Frontal cortex (tissue), 4 donors: ENCODE results near the gene ZNF516. TPM values are rescaled to one million over a fixed set of nuclear protein-coding genes. Genes with fewer than 3 reads are reported as not detected.
A peak's percentile ranks its signal among the peaks of the same experiment; 100 is the strongest.

Experiments used
- DNase-seq, 2 donors: peaks; one replicate each; pipeline ENCODE4 v3.0.0; 2012; ENCODE audit warnings: low spot score in 2 of 2
- FAIRE-seq: peaks from 2 replicates; lab custom pipeline; 2012; peaks lifted over from hg19 to GRCh38; lab: Jason Lieb, UNC
- total RNA-seq: library from RNA; depleted of rRNA; stranded (reverse); fragments of >200 nt; gene quantifications from one replicate; pipeline ENCODE4 v1.2.3, GENCODE V29; 2014
- donor health status: control.
- donor health status: control.
- donor health status: control.

ZNF516 gene
- total RNA-seq, 1 donor from 2014 or later, result 14.3 TPM

DNA sequence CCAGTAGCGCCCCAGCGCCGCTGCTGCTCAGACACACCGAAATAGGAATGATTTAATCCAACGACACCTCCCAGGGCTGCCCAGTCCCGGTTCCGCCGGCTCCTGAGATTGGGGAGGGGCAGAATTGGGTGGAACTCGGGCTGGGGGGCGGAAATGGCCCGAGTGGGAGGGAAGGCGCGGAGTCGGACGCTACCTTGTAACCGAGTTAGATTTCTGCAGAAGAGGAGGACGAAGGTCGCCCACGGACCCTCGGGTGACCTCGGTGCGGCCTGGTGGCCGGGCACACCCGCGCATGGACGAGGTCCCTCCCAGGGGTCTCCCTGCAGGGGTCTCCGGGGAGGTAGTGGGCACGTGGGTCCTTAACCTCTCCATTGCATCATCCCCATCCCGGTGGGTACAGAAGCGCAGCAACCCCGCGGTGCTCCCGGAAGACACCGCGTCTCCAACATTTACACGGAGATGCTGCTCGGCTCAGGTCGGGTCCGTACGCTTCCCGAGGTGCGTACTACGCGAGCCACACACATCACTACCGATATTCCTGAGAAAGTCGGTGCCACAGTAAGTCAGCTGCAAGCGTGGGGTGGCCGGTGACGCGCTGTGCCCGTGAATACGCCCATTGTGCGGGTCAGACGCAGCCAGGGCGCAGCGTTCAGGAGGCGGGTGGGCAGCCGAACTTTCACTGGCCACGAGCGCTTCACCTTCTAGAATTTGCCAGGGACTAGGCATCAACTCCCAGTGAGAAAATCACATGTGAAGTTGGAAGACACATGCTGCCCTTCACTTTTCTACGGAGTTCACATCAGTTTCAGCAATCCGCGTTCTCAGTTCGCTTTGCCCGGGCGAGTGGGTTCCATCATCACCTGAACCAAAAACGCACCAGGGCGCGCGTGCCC, 3.0 kb downstream of the ZNF516 start:
- no peak for FAIRE-seq
- DNase-seq, result peak; percentile 41 to 56

DNA sequence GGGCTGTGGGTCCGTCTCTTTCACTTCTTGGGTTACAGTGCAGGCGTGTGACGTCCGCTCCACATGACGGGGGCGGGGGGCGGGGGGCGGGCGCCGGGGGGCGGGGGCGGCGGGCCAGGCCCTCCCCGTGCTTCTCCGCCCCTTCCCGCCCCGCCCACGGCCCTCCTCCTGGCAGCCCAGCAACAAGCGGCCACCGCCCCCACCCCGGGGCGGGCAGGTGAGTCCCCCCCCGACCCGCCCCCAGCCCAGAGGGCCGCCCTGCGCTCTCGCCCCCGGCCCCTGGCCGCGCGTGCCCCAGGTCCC, 3.6 kb downstream of the ZNF516 start:
- no peak for FAIRE-seq

DNA sequence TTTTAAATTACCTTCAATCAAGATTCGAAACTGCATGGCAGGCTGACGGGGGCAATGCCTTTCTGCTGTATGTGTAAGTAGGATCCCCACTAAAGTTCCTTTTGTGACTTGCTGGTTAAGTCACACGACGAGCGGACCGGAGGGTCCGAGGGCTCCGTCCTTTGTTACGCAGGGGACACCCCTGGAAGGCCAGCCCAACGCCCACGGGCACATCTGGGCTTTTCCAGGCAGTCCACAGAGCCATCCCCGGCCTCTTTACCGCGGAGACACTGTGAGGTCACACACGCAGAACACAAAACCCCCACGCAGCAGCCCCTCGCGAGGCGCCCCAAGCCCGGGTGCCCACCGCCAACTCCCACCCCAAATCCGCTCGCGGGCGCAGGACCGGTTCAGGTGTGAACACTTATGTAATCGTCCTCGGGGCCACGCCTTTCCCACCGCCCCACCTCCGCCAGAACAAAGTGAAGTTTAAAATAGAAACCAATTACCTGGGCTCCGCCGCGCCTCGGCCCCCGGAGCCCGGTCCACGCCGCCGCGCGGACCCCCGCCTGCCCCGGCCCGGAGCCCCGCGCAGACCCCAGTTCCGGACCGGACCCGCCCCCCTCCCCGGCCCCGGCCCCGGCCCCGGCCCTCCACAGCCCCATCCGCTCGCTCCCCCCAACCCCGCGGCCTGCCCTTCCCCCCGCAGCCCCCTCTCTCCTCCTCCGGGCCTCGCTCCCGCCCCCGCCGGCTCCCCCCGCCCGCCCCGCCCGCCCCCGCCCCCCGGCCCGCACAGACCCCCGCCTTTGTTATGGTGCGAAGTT, 4.2 kb downstream of the ZNF516 start:
- DNase-seq (no peak), FAIRE-seq (no peak)

More for the DNA sequence above, 3.6 kb downstream of the ZNF516 start:
- peak; percentile 76 to 79 for DNase-seq

DNA sequence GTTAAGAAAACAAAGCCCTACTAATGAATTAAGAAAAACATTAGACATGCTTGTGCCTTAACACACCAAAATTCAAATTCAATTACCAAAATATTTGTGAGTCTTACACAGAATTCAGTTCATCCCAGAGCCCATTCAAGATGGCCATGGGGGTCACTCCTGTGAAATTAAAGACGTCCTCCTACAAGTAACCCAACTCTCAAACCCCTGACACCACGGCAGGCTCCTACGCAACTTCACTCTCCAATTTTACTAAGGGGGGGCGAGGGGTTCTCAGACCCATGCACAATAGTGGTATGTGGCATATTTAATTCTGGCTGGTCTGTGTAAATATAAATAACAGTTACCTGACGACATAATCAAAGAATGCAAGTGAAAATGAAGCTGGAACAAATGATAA, 5.0 kb downstream of the ZNF516 start:
- no peak for FAIRE-seq
- no peak for DNase-seq

DNA sequence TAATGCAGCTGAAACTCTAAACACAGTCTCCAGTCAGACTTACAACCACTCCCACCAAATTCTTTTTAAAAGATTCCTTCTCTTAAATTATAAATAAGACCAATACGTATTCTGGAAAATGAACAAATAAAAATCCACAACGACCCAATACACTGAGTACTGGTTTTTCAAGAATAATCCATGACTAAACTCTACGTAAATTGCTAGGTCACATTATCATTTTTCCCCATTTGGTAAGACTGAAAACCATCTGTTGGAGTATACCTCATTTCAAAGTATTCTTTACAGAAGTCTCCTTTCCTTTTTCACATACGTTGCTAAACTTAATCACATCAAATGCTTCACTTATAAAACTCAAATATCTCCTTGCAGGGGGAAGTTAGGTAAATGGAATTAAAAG, 6.0 kb downstream of the ZNF516 start:
- DNase-seq (no peak), FAIRE-seq (no peak)

DNA sequence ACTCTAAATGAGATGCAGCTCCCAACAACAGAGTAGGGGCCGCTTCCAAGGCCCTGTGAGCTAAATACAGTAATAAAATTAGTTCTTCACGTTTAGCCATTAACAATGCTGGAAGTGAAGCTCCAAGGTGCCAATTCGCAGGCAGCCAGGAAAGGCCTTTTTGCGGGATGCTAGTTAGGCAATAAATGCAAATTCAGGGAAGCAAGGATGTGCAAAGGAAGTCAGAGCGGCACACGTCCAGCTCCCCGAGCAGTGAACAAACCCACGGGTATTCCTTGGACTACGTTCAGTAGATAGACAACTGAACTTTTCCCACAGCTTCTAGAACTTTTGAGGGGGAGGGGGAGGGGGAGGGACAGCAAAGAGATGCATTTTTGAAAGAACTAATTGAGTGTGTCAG, 6.9 kb downstream of the ZNF516 start:
- FAIRE-seq (no peak), DNase-seq (no peak)

DNA sequence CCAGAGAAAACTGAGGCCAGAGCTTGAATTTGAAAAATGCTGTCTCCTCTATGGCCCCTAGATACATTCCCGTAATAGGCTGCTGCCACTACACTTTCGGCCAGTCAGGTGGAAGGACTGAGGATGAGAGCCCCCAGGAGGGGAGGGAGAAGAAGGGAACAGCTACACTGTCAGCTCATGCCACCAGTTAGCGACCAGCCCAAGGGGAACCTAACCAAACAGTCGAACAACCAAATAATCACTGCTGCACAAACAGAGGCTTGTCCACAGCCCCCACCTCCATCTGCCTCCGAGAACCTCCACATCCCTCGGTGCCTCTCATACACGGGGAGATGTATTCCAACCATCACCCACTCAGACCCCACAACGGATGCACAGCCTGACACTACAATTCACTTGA, 7.3 kb downstream of the ZNF516 start:
- no peak for DNase-seq
- no peak for FAIRE-seq

DNA sequence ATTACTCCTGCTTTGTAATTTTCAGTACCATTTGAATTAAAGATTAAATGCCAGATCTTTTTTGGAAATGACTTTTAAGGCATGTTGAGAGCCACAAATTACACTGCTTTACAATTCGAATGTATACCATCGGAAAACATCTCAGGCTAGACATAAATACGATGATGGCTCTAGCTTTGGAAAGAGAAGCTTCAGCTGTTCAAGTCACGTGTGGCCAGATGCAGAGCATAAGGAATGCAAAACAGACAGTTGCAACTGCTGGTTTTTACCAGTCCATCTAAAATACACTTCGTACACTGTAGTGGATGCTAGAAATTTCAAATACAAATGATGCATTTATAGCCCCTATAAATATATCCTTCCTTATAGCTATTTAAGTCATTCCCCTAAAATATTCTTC, 8.0 kb downstream of the ZNF516 start:
- no peak for FAIRE-seq
- DNase-seq, result no peak

DNA sequence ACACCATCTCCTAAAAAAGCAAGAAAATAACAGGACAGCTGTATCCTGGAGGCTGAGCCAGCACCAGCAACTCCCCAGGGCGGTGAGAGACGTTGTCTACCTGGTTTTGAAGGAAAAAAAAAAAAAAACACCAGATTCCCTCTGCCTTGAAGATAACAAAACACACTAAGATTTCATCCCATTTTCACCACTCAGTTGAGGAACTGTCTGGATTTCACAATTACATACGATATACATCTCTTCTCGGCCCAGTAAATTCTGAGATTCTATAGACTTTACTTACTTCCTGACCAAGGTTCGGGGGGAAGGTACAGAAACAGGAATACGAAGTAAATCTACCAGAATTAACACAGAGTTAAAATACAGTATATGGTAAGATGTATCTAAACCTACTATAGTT, 8.5 kb downstream of the ZNF516 start:
- DNase-seq, result no peak
- FAIRE-seq, result no peak

DNA sequence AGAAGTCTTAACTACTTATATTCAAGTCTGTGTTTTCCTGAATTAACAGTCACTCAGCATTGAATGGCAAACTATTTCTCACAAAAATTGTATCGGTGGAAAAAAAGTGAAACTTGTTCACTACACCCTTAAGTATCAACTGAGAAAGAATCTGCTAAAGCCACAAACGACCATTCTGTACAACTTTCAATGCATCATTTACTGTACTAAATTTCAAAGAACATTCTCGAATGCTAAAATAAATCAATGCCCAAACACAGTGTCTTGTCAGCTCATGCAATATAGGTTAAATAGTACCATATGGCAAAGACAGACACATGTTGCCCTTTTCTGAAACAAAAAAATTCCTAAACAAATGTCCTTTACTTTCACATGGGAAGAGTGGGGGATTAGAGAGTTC, 9.0 kb downstream of the ZNF516 start:
- FAIRE-seq (no peak), DNase-seq (no peak)

DNA sequence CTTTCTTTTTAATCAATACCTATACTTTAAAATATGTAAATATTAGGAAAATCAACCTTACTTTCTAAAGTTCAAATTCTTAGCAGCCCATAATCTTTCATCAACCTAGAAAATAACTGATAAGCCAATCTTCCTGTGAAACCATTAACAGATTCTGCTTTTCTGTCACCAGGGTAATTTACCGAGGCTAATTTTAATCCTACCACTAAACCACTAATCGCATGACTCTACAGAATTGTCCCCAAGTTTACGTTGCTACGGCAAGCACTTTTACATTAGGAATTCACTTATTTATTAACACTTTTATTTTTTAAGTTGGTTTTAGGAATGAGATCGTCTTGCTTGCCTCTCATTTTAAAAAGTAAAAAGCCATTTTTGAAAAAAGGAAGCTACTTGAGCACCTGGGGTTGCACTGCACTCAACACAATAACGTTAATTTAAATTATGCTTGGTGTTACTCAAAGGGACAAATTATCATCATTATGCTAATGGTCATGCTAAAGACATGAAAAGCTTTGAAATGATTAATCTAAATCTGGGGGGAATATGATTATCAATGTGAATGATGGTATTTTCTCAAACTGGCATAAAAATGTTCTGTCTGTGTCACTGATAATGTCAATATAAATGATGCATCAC, 10.2 kb downstream of the ZNF516 start:
- no peak for FAIRE-seq

DNA sequence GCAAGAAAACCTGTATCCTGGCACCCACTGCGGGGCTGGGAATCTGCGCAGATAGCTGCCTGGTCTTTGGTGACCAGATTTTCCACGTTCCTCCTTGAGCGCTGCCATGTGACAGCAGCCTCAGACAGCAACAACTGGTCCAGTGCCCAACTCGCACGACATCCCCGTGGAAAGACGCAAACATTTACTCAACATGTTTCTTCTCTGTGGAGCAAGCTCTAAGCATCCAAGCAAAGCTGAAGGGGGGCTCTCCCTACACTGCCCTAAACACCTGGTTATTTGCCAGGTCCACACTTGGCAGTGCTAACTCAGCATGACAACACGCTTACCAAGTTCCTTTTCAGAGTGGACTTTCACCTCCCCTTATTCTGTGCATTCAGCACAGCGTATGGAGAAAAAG, 11.3 kb downstream of the ZNF516 start:
- FAIRE-seq, result no peak
- DNase-seq, result no peak

More for the DNA sequence above, 10.2 kb downstream of the ZNF516 start:
- no peak for DNase-seq

DNA sequence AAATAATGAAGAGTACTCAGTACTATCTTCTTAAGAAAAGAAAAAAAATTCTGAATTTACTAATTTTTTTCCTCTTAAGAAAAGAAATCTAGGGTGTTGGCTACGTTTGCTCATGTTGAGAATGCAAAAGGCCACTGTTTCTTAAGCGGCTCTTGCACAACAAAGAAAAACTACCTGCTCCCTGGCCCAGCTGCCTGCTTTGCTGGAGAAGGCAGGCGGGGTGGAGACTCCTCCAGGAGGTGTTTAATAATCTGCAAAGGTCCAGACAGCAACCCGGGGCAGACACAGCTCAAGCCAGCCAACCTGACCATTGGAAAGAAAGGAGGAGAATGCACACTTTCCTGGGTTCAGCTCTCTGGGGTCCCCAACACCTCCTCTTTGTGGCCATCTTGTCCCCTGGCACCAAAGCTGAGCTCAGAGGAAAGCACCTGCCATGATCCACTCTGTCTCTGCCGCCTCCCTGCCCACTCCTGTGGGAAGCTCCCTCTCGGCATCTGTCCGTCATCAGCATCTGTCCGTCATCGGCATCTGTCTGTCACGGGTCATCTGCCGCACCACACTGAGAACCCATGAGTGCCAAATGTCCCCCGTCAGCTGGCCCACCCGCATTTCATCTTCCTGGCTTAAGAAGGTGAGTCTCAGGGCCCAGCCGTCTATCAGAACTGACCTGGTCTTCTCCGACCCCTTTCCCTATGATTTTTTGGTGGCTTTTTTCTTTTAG, 11.9 kb downstream of the ZNF516 start:
- FAIRE-seq, result no peak
- DNase-seq, result no peak

DNA sequence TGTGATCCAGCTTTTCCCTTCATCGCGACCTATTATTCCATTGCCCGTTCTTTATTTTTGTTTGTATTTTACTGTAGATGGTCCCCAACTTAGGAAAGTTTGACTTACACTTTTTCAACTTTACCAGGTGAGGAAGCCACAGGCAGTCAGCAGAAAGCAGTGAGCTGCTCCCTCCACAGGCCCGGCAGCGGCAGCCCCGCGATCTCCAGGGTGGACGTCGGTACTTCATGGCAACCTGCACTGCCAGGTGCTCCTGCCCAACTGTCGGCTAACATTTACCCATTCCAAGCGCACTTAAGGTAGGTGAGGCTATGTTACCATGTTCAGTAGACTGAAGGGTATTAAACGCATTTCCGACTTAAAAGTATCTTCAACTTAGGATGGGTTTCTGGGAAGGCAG, 12.8 kb downstream of the ZNF516 start:
- no peak for DNase-seq
- FAIRE-seq, result no peak

DNA sequence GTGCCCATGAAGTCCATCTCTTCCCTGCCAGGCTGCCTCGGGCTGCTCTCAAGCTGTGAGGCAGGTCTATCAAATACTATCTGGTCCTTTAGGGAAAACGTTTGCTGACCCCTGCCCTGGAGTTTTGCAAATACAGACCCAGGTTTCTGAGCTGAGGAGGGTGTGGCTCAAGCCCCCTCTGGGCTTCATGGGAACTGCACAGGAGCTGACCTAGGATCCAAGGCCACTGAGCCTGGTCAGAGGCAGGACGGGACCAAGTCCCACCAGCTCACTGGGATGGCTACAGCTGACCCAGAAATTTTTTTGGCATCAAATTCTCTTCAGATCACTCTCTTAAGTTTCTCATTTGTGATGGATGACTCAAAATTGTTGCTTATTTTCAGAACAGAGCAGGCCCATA, 14.1 kb downstream of the ZNF516 start:
- FAIRE-seq, result no peak
- no peak for DNase-seq

DNA sequence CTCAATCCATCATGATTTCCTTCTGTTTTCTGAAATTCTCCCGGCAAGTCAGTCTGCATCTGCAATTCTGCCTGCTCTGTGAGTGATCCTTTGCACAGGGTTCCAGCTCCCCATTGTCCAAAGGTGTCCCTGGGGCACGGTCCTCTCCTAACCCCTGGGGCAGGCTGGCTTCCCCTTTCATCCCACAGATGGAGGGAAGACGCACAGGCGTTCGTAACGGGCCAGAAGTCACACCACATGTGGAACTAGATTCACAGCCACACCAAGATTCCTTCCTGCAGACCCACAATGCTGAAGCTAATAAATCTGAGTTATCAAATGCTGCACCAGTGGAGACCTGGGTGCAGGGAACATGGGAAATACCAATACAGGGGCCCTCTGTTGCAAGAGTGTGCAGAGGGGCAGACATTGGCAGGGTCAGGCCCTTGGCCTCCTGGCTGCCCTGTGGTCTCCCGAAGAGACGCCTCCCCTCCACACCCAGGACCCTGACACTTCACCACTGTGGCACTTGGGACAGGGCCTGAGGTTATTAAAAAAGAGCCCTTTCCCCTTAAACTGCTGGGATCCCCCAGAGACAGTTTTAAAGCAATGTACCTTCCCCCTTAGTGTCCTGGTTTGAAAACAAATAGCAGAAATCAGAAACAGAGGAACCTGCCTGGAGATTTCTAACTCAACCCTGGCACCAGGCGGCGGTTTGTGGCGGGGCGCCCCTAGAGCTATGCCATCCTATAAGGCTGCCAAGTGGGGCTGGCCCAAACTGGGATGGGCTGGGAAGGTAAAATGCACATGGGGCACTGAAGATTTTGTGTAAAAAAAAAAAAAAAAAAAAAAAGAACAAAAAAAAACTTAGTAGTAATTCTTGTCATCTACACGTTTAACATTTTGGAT, 15.4 kb downstream of the ZNF516 start:
- no peak for DNase-seq
- no peak for FAIRE-seq

DNA sequence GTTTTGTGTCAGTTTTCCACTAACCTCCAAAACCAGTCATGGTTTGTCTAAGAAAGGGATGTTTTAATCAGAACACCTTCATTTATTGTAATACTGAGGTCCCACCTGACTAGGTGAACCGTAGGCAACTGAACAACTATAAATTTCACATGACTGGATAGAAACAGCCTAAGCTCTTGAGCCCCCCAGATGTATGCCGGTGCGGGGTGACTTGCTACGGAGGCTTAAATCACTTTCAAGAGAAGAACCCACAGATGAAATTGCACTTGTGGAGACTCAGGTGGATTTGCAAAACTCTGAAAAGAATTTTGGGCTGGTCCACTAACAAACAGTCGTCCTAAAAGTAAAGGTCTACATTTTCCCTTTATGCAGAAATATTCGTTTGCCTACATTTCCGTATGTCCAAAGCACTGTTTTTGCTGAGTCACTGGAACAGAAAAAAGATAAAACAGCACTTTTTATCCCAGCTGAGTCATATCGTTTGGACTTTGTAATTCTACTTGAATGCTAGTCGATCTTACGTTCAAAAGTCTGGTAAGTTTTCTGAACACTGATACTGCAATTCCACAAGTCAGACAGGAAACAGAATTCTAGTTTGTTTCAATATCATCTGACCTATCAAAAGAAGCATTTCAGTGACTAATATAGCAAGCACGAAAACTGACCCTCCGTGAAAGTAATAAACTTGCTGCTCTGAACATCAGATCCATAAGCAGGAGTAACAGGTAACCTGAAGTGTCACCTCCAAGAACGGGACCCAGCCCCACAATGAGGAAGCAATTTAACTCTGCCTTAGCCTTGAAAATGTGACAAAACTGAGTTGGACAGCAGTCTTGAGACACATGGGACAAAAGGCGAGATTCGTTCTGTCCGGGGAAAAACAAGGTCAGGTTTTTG, 18.1 kb downstream of the ZNF516 start:
- DNase-seq (no peak), FAIRE-seq (no peak)

DNA sequence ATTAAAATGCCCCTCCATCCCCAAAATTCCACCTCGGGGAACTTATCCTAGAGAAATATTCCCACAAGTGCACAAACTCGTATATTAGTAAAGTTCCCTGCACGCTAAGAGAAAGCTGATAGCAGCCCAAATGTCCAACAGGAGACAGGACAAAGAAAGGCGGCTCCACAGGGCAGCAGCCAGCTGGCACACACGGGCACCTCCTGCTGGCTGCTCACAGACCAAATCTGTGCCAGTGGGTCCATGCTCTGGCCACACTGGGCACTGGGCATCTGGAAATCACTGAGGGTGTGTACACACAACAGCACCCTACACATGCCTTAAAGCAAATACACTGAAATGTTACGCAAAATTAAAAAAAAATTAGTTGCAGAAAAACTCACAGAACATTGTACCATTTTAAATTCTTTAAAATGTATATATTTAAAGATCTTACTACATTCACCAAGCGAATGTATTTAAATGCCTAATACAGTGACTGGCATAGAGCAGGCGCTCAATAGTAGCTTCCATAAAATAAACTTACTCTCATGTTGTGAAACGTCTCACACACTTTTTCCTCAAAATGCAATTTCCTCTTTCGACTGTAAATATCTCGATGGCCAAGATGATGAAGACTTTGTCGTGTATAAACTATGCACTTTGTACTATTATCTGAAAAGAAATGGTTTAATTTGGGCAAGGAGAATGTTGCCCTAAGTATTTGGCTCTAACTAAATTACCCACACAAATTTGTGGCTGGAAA, 19.4 kb downstream of the ZNF516 start:
- no peak for FAIRE-seq
- no peak for DNase-seq
